DOHH2 (cell line): ENCODE results near the gene SLC16A8.

Source experiments
- H3F3A ChIP-seq: fragments of 200-600 bp; sonication (generic), shearing (Covaris generic); 2 replicates; pipeline ENCODE4 v1.6.0; 2016; ENCODE audit warnings: antibody characterized with exemption, mild to moderate bottlenecking; ENCODE audit not compliant: control insufficient read depth, insufficient read depth
- H3K27ac ChIP-seq: fragments of 200-600 bp; sonication (generic); 2 replicates; pipeline ENCODE4 v1.5.1; 2014; ENCODE audit warnings: low read depth, mild to moderate bottlenecking, low read length, moderate library complexity
- H3K27me3 ChIP-seq: fragments of 200-600 bp; sonication (generic); 2 replicates; pipeline ENCODE4 v1.6.1; 2014; ENCODE audit warnings: mild to moderate bottlenecking, low read length, mixed read lengths; ENCODE audit not compliant: control insufficient read depth
- H3K36me3 ChIP-seq: fragments of 200-600 bp; sonication (generic); 2 replicates; pipeline ENCODE4 v1.6.1; 2014; ENCODE audit warnings: mild to moderate bottlenecking, low read length, moderate library complexity, mixed read lengths; ENCODE audit not compliant: control insufficient read depth
- H3K4me1 ChIP-seq: fragments of 200-600 bp; sonication (generic); 2 replicates; pipeline ENCODE4 v1.6.1; 2014; ENCODE audit warnings: mild to moderate bottlenecking, low read length, mixed read lengths; ENCODE audit not compliant: control insufficient read depth
- H3K4me2 ChIP-seq: fragments of 200-600 bp; sonication (generic); 2 replicates; pipeline ENCODE4 v1.6.0; 2014; ENCODE audit warnings: mild to moderate bottlenecking, low read length, moderate library complexity
- H3K4me3 ChIP-seq: fragments of 200-600 bp; sonication (generic); 2 replicates; pipeline ENCODE4 v1.5.1; 2014; ENCODE audit warnings: mild to moderate bottlenecking, low read length, mixed read lengths
- H3K79me2 ChIP-seq: fragments of 200-600 bp; sonication (generic); 2 replicates; pipeline ENCODE4 v1.6.1; 2014; ENCODE audit warnings: mild to moderate bottlenecking, low read length, mixed read lengths; ENCODE audit not compliant: control insufficient read depth
- H3K9me2 ChIP-seq: fragments of 200-600 bp; sonication (generic); replicated peaks from 2 replicates; pipeline ENCODE4 v1.6.1; 2014; ENCODE audit warnings: mild to moderate bottlenecking, low read length, mixed read lengths; ENCODE audit not compliant: control insufficient read depth
- H3K9me3 ChIP-seq: fragments of 200-600 bp; sonication (generic); 2 replicates; pipeline ENCODE4 v1.6.1; 2014; ENCODE audit warnings: antibody characterized with exemption, low read length, mixed read lengths; ENCODE audit not compliant: control insufficient read depth, insufficient read depth
- H4K20me1 ChIP-seq: fragments of 200-600 bp; sonication (generic); 2 replicates; pipeline ENCODE4 v1.6.0; 2014; ENCODE audit warnings: low read depth, mild to moderate bottlenecking, antibody characterized with exemption, low read length, moderate library complexity; ENCODE audit not compliant: control insufficient read depth, insufficient read depth
- CTCF ChIP-seq: fragments of 200-600 bp; sonication (generic); IDR thresholded peaks from one replicate; pipeline ENCODE4 v1.5.1; 2014; ENCODE audit warnings: antibody characterized with exemption, mild to moderate bottlenecking, low read depth, low read length; ENCODE audit not compliant: poor library complexity, severe bottlenecking
- EZH2phosphoT487 ChIP-seq: fragments of 200-600 bp; sonication (generic); IDR thresholded peaks from 2 replicates; pipeline ENCODE4 v1.6.1; 2017; ENCODE audit warnings: borderline replicate concordance, mild to moderate bottlenecking, antibody characterized with exemption, low read length, moderate library complexity, mixed read lengths

The SLC16A8 gene

GRCh38 chr22:38132136-38132535, 48.2 kb upstream of the SLC16A8 start:
- Histone ChIP-seq H3K79me2 (no peaks in the 10 kb centered on the region), H3K27ac (no peak overlapping the region), H3F3A (no peaks in the 10 kb centered on the region), H3K4me1 (no peaks in the 10 kb centered on the region), H4K20me1 (no peaks in the 10 kb centered on the region), H3K9me2 (no peaks in the 10 kb centered on the region), H3K9me3 (no peaks in the 10 kb centered on the region), H3K36me3 (no peaks in the 10 kb centered on the region), H3K27me3 (no peaks in the 10 kb centered on the region), H3K4me3 (no peak overlapping the region), H3K4me2 (no peak overlapping the region)
- TF ChIP-seq CTCF = no peak
- TF ChIP-seq EZH2phosphoT487 = no peak

GRCh38 chr22:38131399-38131798, 47.4 kb upstream of the SLC16A8 start:
- no peaks in the 10 kb centered on the region for H3K4me1 ChIP-seq
- no peaks in the 10 kb centered on the region for H3K9me2 ChIP-seq
- H3F3A ChIP-seq = no peaks in the 10 kb centered on the region
- H3K36me3 ChIP-seq = no peaks in the 10 kb centered on the region
- H3K27me3 ChIP-seq = no peaks in the 10 kb centered on the region
- no peak overlapping the region for H3K27ac ChIP-seq
- H4K20me1 ChIP-seq = no peaks in the 10 kb centered on the region
- H3K79me2 ChIP-seq = no peaks in the 10 kb centered on the region
- H3K9me3 ChIP-seq = no peaks in the 10 kb centered on the region
- no peak overlapping the region for H3K4me3 ChIP-seq
- TF ChIP-seq EZH2phosphoT487 = no peak
- no peak for TF ChIP-seq CTCF
- no peak overlapping the region for H3K4me2 ChIP-seq

DNA sequence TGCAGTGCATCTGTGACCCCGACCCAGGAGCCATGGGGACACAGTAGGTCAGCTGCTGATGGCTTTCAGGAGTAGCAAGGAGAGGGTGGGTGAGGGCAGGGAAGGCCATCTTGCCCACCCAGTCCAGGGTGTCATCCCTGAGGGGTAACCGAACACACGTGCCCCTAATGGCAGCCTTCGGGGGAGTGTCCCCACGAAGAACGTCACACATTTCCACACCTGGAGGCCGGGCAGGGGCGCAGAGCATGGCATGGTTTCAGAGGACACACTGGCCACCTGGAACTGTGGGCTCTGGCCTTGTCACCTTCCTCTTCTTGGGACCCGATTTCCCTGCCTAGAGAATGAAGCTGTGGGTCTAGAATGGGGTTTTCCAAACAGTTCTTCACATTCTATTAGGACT, 45.9 kb upstream of the SLC16A8 start:
- no peaks in the 10 kb centered on the region for H3K9me2 ChIP-seq
- H3K27me3 ChIP-seq = no peaks in the 10 kb centered on the region
- no peaks in the 10 kb centered on the region for H3F3A ChIP-seq
- no peaks in the 10 kb centered on the region for H3K36me3 ChIP-seq
- no peaks in the 10 kb centered on the region for H3K4me1 ChIP-seq
- no peak for TF ChIP-seq CTCF
- TF ChIP-seq EZH2phosphoT487 = no peak
- no peaks in the 10 kb centered on the region for H3K9me3 ChIP-seq
- H3K4me2 ChIP-seq = no peak overlapping the region
- no peak overlapping the region for H3K4me3 ChIP-seq
- H3K27ac ChIP-seq = no peak overlapping the region
- no peaks in the 10 kb centered on the region for H4K20me1 ChIP-seq
- H3K79me2 ChIP-seq = no peaks in the 10 kb centered on the region

- Histone ChIP-seq H3K79me2 (no peaks in the 10 kb centered on the region), H3F3A (no peaks in the 10 kb centered on the region), H3K4me3 (no peak overlapping the region), H3K4me1 (no peaks in the 10 kb centered on the region), H3K27ac (no peak overlapping the region), H4K20me1 (no peaks in the 10 kb centered on the region), H3K36me3 (no peaks in the 10 kb centered on the region), H3K27me3 (no peaks in the 10 kb centered on the region), H3K4me2 (no peak overlapping the region), H3K9me3 (no peaks in the 10 kb centered on the region), H3K9me2 (no peaks in the 10 kb centered on the region)
- TF ChIP-seq EZH2phosphoT487 (no peak), CTCF (no peak)
Measured at GRCh38 chr22:38129021-38129420, 45.0 kb upstream of the SLC16A8 start.
